GM10266 (cell line): ENCODE results near the gene DOLPP1.
"Not testable (repeated sequence)": the region's sequence is repeated elsewhere in the genome, so short reads cannot be mapped to it uniquely, and the experiment has no call there.

Experiments
- DNase-seq: peaks from one replicate; pipeline ENCODE4 v3.0.0; 2012; ENCODE audit errors: extremely low spot score
- TF ChIP-seq, protein P1 (sequence below): IDR thresholded peaks from 2 replicates; pipeline ENCODE4 v1.5.1; 2012; ENCODE audit warnings: mild to moderate bottlenecking, low read depth; ENCODE audit not compliant: control insufficient read depth, insufficient read depth; ENCODE audit errors: missing control alignments

The DOLPP1 gene

DNA sequence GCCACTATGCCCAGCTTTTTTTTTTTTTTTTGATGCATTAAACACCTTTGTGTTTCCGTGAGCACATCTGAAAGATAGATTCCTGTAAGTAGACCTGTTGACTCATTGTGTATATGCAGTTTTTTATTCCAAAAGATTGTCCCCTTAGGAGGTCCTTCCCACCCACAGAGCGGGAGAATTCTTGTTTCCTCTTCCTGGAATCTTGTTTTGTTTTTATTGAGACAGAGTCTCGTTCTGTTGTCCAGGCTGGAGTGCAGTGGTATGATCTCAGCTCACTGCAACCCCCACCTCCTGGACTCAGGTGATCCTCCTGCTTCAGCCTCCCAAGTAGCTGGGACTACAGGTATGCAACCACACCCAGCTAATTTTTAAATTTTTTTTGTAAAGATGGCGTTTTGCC lies 37.9 kb downstream of the DOLPP1 start:
- no peak for DNase-seq
- TF ChIP-seq, protein P1, sequence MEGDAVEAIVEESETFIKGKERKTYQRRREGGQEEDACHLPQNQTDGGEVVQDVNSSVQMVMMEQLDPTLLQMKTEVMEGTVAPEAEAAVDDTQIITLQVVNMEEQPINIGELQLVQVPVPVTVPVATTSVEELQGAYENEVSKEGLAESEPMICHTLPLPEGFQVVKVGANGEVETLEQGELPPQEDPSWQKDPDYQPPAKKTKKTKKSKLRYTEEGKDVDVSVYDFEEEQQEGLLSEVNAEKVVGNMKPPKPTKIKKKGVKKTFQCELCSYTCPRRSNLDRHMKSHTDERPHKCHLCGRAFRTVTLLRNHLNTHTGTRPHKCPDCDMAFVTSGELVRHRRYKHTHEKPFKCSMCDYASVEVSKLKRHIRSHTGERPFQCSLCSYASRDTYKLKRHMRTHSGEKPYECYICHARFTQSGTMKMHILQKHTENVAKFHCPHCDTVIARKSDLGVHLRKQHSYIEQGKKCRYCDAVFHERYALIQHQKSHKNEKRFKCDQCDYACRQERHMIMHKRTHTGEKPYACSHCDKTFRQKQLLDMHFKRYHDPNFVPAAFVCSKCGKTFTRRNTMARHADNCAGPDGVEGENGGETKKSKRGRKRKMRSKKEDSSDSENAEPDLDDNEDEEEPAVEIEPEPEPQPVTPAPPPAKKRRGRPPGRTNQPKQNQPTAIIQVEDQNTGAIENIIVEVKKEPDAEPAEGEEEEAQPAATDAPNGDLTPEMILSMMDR = no peak

DNA sequence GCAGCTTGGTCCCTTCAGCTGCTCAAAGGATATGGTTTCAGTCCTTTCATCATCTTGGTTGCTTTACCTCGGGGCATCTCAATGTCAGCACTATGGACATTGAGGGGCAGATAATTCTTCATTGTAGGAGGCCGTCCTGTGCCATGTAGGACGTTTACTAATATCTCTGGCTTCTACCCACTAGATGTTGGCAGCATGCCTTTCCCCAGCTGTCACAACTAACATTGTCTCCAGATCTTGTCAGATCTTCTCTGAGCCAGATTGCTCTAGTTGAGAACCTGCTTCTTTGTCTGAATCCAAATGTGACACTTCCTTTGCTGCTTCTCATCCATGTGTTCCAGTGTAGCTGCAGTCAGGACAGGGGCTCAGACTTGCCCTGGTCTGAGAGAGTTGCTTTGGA lies 40.6 kb downstream of the DOLPP1 start:
- TF ChIP-seq, protein P1 = no peak
- DNase-seq = no peak

DNA sequence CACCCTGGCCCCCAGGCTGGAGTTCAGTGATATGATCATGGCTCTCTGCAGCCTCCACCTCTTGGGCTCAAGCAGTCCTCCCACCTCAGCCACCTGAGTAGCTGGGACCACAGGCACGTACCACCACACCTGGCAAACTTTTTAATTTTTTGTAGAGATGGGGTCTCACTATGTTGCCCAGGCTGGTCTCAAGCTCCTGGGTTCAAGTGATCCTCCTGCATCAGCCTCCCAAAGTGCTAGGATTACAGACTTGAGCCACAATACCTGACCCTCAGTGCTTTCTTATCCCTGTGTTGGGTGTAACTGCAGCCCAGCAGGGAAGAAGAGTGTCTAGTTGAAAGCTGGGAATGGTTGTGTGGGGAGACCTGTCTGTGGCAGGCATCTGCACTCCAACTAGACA lies 41.2 kb downstream of the DOLPP1 start:
- TF ChIP-seq, protein P1 = no peak
- DNase-seq = no peak

DNA sequence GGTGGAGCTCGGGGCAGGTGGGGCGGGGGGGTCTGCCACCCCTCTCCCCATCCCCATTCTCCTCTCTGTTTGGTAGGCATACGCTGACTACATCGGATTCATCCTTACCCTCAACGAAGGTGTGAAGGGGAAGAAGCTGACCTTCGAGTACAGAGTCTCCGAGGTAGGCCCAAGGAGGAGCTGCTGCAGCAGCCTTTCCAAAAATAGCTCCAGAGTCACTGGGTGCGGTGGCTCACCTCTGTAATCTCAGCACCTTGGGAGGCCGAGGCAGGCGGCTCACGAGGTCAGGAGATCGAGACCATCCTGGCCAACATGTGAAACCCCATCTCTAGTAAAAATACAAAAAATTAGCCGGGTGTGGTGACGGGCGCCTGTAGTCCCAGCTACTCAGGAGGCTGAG lies 42.1 kb downstream of the DOLPP1 start:
- not testable (repeated sequence) for DNase-seq

DNA sequence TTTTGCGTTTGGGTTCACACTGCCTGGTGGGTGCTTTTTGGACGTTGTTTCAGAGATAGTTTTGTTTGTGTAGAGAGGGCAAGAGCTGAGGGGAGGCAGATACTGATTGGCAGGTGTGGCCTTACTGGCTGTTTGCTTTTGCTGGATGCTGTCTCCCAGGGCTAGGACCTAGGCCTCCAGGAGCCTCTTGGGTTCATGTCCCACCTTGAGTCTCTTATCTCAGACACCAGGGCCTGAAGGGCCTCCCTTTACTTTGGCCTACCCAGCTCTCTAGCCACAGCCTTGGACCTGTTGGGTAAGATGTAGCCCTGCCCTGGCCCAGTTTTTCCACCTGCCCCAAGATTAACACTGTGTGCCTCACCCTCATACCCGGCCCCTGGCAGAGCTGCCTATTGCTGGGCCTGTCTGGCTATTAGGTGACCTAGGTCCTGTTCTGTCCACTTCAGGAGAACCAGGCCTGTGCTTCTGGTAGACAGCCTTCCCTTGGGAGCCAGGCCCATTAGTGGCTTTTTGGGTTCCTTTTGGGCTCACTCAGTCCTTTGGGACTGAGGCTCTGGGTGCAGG lies 43.7 kb downstream of the DOLPP1 start:
- TF ChIP-seq, protein P1 = no peak
- no peak for DNase-seq

DNA sequence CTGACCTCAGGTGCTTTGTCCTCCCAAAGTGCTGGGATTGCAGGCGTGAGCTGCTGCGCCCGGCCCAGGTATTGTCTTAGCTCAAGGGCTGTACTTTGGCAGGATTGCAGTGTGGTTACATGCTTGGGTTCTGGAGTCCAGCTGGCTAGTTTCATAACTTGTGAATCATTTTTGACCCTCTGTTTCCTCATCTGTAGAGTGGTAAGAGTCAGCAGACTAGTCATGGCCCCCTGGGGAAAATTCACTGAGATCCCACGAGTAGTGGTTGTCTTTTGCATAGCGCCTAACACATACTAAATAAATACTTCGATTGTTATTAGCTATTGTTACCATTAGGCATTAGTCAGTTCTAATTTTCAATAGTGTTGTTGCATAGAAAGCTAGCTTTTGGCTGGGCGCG lies 44.6 kb downstream of the DOLPP1 start:
- TF ChIP-seq, protein P1 = no peak
- DNase-seq = no peak

DNA sequence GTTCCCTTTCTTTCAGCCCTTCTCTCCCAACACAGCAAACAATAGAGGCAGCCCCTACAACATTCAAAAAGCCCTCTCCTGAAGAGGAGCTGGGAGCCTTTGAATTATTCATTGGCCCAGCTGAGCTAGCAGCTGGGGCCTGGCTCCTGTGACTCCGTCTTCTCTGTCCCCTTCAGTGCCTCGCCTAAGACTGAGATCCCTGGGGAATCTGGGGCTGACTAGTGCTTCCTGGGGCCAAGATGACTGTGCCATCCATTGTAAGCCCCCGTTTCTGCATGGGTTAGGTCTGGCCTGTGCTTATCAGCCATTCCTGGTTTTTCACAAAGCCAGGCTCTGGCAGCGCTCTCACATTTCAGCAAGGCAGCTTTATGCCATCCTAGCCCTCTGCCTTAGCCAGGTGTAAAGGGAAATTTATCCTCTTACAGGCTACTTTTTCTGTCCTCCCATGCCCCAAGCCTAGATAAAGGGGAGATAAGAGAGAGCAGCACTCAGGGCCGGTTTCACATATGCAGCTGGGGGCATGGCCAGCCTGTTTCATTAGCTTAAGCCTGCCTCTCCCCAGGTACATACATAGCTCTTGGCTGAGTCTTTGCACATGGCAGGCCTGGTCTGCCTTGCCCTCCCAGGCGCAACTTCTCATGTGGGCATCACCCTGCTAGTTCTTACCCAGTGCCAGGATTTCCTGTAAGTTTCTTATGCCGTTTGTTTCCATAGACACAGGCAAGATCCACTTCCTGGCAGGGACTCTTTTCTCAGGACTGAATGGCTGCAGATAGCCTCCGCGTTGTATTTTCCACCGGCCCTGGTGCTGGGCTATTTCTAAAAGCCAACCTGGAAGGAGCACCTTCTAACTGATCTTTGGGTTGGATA lies 46.1 kb downstream of the DOLPP1 start:
- TF ChIP-seq, protein P1 = no peak

More for the DNA sequence above, 46.1 kb downstream of the DOLPP1 start:
- no peak for DNase-seq
